GM12872 (cell line): ENCODE data around the gene PCDHGC5.

Source experiments
- TF ChIP-seq, protein P1 (sequence below): IDR thresholded peaks from 3 replicates; pipeline ENCODE4 v1.5.1; 2011; ENCODE audit warnings: low read depth, mild to moderate bottlenecking, low read length, moderate library complexity; ENCODE audit not compliant: insufficient read depth

PCDHGC5 gene

DNA sequence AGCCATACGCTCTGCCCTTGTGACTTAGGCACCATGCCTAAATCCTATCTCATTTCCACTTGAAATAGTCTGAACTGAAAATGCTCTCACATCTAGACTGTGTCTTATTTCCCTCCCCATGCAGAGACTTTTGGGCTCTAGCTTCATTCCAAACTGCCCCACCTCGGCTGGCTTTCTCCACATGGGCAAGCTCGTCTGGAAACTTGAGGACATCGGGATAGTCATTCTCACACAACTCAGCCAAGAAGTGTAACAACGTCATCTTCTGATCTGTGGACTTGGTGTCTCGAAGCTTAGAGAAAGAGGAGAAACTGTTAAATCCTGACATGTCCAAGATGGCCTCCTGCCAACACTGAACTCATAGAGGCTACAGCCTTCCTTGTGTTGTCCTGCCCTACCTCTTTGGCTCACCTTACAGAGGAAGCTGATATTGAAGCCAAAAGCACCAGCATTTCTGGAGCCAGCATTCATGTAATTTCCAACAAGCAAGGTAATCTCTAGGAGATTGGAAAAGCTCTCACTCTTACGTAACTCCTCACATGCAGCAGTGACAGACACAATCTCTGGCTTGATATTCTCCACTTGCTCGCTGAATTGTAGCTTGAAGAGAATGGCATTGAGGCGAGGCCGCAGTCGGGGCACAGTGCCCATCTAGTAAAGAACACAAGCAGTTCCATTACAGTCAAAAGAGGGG, 39.6 kb downstream of the PCDHGC5 start:
- TF ChIP-seq, protein P1, sequence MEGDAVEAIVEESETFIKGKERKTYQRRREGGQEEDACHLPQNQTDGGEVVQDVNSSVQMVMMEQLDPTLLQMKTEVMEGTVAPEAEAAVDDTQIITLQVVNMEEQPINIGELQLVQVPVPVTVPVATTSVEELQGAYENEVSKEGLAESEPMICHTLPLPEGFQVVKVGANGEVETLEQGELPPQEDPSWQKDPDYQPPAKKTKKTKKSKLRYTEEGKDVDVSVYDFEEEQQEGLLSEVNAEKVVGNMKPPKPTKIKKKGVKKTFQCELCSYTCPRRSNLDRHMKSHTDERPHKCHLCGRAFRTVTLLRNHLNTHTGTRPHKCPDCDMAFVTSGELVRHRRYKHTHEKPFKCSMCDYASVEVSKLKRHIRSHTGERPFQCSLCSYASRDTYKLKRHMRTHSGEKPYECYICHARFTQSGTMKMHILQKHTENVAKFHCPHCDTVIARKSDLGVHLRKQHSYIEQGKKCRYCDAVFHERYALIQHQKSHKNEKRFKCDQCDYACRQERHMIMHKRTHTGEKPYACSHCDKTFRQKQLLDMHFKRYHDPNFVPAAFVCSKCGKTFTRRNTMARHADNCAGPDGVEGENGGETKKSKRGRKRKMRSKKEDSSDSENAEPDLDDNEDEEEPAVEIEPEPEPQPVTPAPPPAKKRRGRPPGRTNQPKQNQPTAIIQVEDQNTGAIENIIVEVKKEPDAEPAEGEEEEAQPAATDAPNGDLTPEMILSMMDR: no peak

DNA sequence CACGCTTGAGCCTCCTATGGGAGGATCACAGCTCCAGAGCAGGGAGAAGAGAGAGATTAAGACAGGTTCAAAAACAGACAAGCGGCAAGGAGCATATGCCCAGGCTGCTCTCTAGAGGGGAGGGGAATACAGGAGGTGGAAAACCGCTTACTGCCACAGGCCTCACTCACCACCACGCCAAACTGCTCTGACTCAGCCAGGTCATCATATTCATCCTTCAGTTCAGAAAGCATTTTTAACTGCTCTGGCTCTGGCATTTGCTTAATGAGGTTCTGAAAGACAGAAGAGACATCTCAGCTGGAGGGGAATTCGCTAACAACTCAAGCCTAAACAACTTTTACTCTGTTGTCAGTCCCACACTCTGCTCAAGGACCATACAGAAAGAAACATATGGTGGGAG, 40.1 kb downstream of the PCDHGC5 start:
- TF ChIP-seq, protein P1: no peak

DNA sequence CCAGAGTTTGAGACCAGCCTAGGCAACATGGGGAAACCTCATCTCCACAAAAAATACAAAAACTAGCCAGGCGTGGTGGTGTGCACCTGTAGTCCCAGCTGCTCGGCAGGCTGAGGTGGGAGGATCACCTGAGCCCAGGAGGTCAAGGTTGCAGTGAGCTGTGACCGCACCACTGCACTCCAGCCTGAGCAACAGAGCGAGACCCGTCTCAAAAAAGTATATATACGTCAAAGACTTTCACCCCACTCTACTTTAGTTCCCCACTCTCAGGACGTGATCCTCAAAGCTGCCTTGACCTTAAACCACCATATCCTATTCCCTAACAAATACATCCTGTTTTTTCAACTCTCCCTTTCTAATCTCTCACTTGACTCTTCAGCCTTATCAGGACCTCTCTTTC, 41.0 kb downstream of the PCDHGC5 start:
- TF ChIP-seq, protein P1: no peak

DNA sequence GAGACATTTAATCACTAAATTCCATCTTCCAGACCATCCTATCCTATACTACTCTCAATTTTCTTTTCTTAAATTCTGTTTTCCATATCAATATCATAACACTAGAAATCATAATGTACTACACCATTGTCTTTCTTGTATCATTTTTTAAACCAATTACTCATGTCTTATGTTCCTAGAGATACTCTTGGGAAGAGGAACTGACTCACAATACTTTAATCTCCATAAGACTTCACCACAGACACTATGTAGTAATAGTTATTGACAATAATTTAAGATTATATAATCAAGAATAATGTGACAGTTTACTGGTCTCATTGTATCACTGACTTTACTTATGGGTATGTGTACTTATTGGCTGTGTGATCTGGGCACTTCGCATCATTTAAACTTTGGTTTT, 43.8 kb downstream of the PCDHGC5 start:
- TF ChIP-seq, protein P1: no peak

- TF ChIP-seq, protein P1: no peak
These were observed 45.0 kb downstream of the PCDHGC5 start for GRCh38 chr5:141533897-141534296.

DNA sequence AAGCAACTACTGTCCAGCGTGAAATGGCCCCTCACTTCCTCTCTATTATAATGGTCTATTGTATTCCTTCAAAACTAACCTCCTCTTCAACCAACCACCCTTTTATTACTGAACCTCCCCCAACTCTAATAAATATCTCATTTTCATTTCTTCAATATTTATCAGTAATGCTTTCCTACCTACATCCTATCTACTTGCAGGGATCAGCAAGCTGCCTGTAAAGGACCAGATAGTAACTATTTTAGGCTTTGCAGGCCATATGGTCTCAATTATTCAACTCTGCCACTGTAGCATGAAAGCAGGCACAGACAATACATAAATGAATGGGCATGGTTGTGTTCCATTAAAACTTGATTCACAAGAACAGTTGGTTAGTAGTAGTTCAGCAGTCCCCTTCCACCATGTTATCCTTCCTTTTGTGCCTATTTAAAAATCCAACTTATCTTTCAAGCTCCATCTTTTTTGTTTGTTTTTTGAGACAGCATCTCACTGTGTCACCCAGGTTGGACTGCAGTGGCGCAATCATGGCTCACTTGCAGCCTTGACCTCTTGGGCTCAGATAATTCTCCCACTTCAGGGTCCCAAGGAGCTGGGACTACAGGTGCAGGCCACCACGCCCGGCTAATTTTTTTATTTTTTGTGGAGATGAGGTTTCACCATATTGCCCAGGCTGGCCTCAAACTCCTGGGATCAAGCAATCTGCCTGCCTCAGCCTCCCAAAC, 45.8 kb downstream of the PCDHGC5 start:
- TF ChIP-seq, protein P1: no peak
